Astrocyte of the hippocampus (primary cell): Measurements from ENCODE around the gene DPH7.
"Not testable (repeated sequence)": the region's sequence is repeated elsewhere in the genome, so short reads cannot be mapped to it uniquely, and the experiment has no call there.

Experiments used
- DNase-seq: peaks from one replicate; pipeline ENCODE4 v3.0.0; 2011; ENCODE audit warnings: low read depth, low spot score

The DPH7 gene

GRCh38 chr9:137547687-137548543, 30.8 kb downstream of the DPH7 start:
- DNase-seq: no peak

DNA sequence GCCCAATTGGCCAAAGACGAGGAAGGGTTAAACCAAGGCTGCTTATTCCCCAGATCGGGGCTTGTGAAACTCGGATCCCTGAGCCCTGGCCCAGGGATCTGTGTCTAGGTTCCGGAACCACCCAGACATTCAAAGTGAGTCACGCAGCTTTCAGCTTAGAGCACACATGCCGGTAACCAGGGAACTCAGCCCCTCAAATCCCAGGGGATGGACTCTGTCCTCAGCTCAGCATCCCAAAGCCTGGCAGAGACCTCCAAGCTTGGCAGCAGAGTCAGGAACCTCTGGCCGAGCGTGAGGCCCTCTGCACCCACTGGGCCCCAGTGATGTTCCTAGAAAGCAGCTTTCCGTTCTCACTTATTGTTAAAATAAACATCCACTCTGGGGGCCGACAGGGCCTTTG, 33.6 kb downstream of the DPH7 start:
- peak; percentile 16 for DNase-seq

DNA sequence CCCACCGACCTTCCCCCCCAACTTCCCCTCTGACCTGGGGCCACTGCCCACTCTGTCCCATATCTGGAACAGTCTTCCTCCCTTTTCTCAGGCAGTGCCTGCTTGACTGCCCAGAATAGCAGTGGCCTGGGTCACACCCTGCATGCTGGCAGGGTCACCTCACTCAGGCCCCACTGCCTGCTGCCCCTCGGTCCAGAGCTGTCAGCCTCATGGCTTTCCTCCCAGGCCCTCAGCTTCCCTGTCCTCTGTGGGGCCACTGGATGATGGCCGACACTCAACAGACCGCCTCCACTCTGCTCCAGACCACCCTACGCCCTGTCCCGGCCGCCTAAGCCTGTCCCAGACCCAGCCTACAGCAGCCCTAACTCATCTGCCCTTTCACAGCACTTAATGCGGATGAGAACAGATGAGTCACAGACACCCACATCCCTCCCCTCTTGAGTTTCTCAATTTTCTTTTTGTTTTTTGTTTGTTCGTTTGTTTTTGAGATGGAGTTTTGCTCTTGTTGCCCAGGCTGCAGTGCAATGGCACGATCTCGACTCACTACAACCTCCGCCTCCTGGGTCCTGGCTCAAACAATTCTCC, 34.5 kb downstream of the DPH7 start:
- DNase-seq: peak; percentile 21

DNA sequence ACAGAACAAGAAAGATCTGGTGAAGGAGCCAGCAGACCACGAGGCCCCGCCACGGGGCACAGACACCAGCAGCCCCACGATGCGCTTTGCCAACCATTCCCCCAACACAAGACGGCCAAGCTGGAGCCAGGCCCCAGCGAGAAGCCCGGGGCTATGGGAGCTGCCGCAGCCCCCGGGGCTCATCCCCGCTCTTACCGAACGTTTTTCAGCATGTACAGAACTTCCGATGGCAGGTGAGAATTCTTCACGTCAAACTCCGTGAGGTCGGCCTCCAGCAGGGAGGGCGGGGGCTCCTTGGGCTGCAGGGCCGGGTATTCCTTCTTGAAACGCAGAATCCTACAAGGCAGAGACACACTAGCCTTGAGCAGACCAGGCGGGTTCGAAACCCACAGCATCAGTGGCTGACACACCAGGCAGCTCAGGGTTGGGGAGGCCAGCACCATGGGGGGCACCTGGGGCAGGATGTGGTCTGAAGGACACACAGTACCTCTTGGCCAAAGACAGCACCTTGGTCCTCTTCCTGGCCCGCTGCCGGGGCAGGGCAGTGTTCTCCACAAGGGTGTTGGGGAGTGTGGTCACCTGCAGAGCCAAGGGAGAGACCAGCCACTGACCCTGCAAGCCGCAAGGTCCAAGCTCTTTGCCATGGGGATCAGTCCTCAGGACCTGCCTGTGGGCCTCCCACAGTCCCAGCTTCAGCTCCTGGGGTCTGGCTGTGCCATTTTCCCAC, 35.3 kb downstream of the DPH7 start:
- no peak for DNase-seq

GRCh38 chr9:137542486-137542885, 36.2 kb downstream of the DPH7 start:
- no peak for DNase-seq

DNA sequence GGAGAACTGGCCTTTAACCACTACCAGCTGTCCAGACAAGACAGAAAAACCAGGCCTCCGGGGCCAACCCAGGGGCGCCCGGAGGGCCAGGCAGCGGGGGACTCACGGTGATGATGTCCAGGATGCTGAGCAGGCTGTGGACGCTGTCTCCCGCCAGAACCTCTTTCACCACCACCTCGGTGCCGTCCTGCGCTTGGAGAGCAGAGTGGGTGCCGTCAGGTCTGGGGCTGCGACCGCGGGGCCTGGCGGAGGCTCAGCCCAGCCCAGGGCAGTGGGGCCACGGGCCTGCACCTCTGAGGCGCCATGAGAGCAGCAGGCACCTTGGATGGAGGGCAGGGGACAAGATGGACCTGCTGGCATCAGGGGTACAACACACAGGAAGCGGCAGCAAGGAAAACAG, 38.2 kb downstream of the DPH7 start:
- no peak for DNase-seq

DNA sequence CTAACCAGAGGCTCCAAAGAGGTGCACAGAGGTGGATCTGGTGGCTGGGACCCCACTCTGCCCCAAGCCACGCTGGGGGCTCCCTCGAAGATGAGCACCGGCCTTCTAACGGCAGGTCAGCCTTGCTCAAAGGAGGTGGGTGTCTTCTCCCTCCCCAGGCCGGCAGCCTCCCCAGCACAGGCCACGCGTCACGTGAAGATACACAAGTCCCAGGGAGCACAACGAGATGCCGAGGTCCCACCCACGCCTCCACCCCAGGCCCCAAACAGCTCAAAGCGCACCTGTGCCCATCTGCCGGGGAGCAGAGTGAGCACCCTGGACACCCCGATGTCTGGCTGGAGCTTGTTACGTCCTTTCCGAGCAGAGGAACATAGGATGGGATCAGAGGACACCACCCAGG, 40.7 kb downstream of the DPH7 start:
- DNase-seq: no peak

GRCh38 chr9:137536594-137537131, 42.1 kb downstream of the DPH7 start:
- DNase-seq: not testable (repeated sequence)

DNA sequence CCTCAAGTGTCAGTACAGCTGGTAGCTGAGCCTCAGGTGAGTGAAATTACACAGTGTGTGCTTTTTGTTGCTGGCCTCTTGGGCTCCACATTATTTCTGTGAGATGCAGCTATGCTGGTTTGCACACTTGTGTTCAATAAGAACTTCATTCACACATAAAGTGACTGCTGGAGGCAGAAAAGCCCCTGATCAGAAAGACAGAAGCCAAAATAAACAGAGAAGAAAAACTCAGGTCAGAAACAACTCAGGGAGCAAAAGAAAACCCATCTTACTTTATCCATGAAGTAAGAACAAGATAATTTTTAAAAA, 43.7 kb downstream of the DPH7 start:
- DNase-seq: no peak

DNA sequence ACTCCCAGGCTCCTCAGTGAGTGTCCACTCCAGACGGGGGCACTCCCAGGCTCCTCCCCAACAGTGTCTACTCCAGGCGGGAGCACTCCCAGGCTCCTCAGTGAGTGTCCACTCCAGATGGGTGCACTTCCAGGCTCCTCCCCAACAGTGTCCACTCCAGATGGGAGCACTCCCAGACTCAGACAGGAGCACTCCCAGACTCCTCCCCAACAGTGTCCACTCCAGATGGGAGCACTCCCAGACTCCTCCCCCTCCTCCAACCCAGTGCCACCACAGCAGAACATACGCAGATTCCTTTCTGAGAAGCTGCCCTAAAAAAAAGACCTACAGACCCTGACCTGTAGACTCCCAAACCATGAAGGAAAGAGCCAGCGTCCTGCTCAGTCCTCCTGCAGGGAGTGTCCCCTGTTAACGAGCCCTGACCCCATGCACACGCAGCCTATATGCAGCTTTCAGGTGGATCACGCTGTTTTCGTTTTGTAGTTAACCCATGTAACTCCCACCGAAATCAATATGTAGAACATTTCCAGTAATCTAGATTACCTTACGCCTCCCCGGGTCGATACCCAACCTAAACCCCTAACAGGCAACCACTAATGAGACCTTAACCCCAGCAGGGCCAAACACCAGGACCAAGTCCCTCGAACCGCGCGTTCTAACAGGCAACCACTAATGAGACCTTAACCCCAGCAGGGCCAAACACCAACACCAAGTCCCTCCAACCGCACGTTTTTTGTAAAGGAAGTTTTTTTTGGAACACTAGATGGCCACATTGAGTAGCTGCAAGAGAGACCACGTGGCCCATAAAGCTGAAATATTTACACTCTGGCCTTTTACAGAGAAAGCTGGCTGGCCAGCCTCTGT, 44.2 kb downstream of the DPH7 start:
- peak; percentile 79 for DNase-seq

DNA sequence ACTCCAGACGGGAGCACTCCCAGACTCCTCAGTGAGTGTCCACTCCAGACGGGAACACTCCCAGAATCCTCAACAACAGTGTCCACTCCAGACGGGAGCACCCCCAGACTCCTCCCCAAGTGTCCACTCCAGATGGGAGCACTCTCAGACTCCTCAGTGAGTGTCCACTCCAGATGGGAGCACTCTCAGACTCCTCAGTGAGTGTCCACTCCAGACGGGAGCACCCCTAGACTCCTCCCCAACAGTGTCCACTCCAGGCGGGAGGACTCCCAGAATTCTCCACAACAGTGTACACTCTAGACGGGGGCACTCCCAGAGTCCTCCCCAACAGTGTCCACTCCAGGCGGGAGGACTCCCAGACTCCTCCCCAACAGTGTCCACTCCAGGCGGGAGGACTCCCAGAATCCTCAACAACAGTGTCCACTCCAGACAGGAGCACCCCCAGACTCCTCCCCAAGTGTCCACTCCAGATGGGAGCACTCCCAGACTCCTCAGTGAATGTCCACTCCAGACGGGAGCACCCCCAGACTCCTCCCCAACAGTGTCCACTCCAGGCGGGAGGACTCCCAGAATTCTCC, 45.7 kb downstream of the DPH7 start:
- DNase-seq: not testable (repeated sequence)

GRCh38 chr9:137531099-137531765, 47.5 kb downstream of the DPH7 start:
- DNase-seq: no peak

DNA sequence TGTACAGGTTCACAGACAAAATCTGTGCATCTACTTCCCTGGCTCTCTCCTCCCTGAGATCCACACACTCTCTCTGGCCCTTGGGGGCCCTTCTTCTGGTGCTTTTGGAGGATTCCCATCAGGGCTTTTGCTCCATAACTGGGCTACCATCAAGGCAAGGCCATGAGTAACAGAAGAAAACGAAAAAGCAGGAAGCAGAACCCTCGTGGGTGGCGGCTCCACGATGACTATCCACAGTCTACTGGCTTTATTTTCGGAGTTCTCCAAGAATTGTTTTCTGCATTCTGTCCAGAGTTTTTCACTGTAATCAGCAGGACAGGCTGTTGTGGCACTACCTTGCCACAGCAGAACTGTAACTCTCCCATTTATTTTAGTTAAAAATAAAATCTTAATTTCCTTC, 48.4 kb downstream of the DPH7 start:
- no peak for DNase-seq

GRCh38 chr9:137524981-137525317, 53.8 kb downstream of the DPH7 start:
- no peak for DNase-seq

GRCh38 chr9:137524161-137524980, 54.4 kb downstream of the DPH7 start:
- no peak for DNase-seq

GRCh38 chr9:137522746-137523455, 55.8 kb downstream of the DPH7 start:
- no peak for DNase-seq

DNA sequence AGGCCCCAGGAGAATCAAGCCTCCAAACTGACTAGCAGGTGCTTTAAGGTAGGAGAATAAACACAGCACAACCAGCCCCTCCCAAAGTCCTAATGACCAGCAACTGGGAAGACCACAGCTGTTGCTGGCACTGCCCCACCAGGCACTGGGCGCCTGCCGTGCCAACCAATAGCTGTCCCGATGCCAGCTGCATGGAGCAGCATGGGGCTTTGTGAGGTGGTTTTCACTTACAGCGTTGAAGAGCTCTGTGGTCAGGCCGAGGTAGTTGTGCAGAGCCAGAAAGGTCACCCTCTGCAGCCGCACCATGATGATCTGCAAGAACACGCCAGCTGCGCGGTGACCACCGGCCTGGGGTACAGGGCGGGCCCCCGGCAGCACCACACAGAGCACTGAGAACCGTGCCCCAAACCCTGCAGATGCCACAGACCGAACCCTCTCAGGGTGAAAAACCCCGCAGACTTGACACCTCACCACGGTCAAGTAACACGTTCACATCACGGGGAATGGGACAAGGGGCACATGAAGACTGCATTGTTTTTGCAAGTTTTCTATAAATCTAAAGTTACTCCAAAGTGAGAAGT, 57.2 kb downstream of the DPH7 start:
- DNase-seq: no peak

GRCh38 chr9:137520614-137521404, 57.9 kb downstream of the DPH7 start:
- DNase-seq: no peak
